Neural cell (in vitro differentiated cells): ENCODE results near the gene RANBP1. TPM values are rescaled to one million over a fixed set of nuclear protein-coding genes. Genes with fewer than 3 reads are reported as not detected.

Experiments
- H2AFZ ChIP-seq: fragments of 200-600, 300-800 bp; sonication (generic), shearing (Covaris generic); 2 replicates; pipeline ENCODE4 v1.6.0; 2014; ENCODE audit warnings: low read depth, mild to moderate bottlenecking, antibody characterized with exemption, low read length, moderate library complexity
- H3F3A ChIP-seq: fragments of 200-600 bp; shearing (Covaris generic); 2 replicates; pipeline ENCODE4 v1.6.1; 2016; ENCODE audit warnings: mild to moderate bottlenecking, moderate library complexity, mixed read lengths, antibody characterized with exemption, low read length; ENCODE audit not compliant: insufficient read depth, poor library complexity, severe bottlenecking
- H3K27ac ChIP-seq: fragments of 200-600, 300-800 bp; sonication (generic), shearing (Covaris generic); 2 replicates; pipeline ENCODE4 v1.5.1; 2014; ENCODE audit warnings: mild to moderate bottlenecking, low read length, moderate library complexity
- H3K27me3 ChIP-seq: fragments of 300-800, 200-600 bp; sonication (generic), shearing (Covaris generic); 2 replicates; pipeline ENCODE4 v1.6.0; 2014; ENCODE audit warnings: mild to moderate bottlenecking, low read depth, low read length, moderate library complexity; ENCODE audit not compliant: insufficient read depth
- H3K36me3 ChIP-seq: fragments of 300-800, 200-600 bp; sonication (generic), shearing (Covaris generic); 2 replicates; pipeline ENCODE4 v1.5.1; 2014; ENCODE audit warnings: mild to moderate bottlenecking, antibody characterized with exemption, low read length, moderate library complexity; ENCODE audit not compliant: insufficient read depth
- H3K4me2 ChIP-seq: fragments of 300-800, 200-600 bp; sonication (generic), shearing (Covaris generic); 2 replicates; pipeline ENCODE4 v1.6.0; 2014; ENCODE audit warnings: mild to moderate bottlenecking, low read length
- H3K4me3 ChIP-seq: fragments of 300-800, 200-600 bp; sonication (generic), shearing (Covaris generic); 2 replicates; pipeline ENCODE4 v1.5.1; 2014; ENCODE audit warnings: mild to moderate bottlenecking, low read length, moderate library complexity
- H3K79me2 ChIP-seq: fragments of 200-600 bp; shearing (Covaris generic); replicated peaks from 2 replicates; pipeline ENCODE4 v1.6.0; 2014; ENCODE audit warnings: mild to moderate bottlenecking, low read length, moderate library complexity; ENCODE audit not compliant: insufficient read depth
- H3K9ac ChIP-seq: fragments of 300-800, 200-600 bp; sonication (generic), shearing (Covaris generic); 2 replicates; pipeline ENCODE4 v1.6.1; 2016; ENCODE audit warnings: mild to moderate bottlenecking, low read length, mixed read lengths
- H3K9me2 ChIP-seq: fragments of 200-600 bp; shearing (Covaris generic); 2 replicates; pipeline ENCODE4 v1.6.1; 2016; ENCODE audit warnings: mild to moderate bottlenecking, low read length, mixed read lengths; ENCODE audit not compliant: insufficient read depth
- H3K9me3 ChIP-seq: fragments of 200-600, 300-800 bp; sonication (generic), shearing (Covaris generic); 2 replicates; pipeline ENCODE4 v1.6.1; 2016; ENCODE audit warnings: mild to moderate bottlenecking, mixed run types, low read length, moderate library complexity, mixed read lengths
- H4K20me1 ChIP-seq: fragments of 200-600 bp; shearing (Covaris generic); 2 replicates; pipeline ENCODE4 v1.6.1; 2016; ENCODE audit warnings: mild to moderate bottlenecking, mixed run types; ENCODE audit not compliant: insufficient read depth
- EP300 ChIP-seq: fragments of 450-650 bp; conservative IDR thresholded peaks from 2 replicates; pipeline ENCODE4 v1.6.1; 2014; ENCODE audit warnings: antibody characterized with exemption, mild to moderate bottlenecking, moderate library complexity; ENCODE audit not compliant: poor library complexity, severe bottlenecking
- EZH2 ChIP-seq: fragments of 200-600, 300-800 bp; shearing (Covaris generic), sonication (generic); IDR thresholded peaks from 2 replicates; pipeline ENCODE4 v1.6.1; 2014; ENCODE audit warnings: antibody characterized with exemption, low read length, borderline replicate concordance, mild to moderate bottlenecking; ENCODE audit not compliant: insufficient read depth, poor library complexity, severe bottlenecking
- MXI1 ChIP-seq: fragments of 450-650 bp; conservative IDR thresholded peaks from 2 replicates; pipeline ENCODE4 v1.6.1; 2014; ENCODE audit warnings: antibody characterized with exemption, mild to moderate bottlenecking; ENCODE audit not compliant: poor library complexity, severe bottlenecking
- POLR2AphosphoS5 ChIP-seq: IDR thresholded peaks from 2 replicates; pipeline ENCODE4 v1.6.1; 2012
- RAD21 ChIP-seq: fragments of 450-650 bp; conservative IDR thresholded peaks from 2 replicates; pipeline ENCODE4 v1.6.1; 2014; ENCODE audit warnings: antibody characterized with exemption, mild to moderate bottlenecking, moderate library complexity
- REST ChIP-seq: IDR thresholded peaks from 2 replicates; pipeline ENCODE4 v1.6.1; 2012; ENCODE audit warnings: borderline replicate concordance
- SMC3 ChIP-seq: fragments of 450-650 bp; conservative IDR thresholded peaks from 2 replicates; pipeline ENCODE4 v1.6.1; 2014; ENCODE audit warnings: antibody characterized with exemption, mild to moderate bottlenecking, moderate library complexity; ENCODE audit not compliant: poor library complexity
- TAF1 ChIP-seq: IDR thresholded peaks from 2 replicates; pipeline ENCODE4 v1.6.1; 2012; ENCODE audit warnings: low read depth
- polyA plus RNA-seq: library from polyadenylated mRNA; depleted of rRNA; stranded (reverse); fragments of >200 nt; gene quantifications from 2 replicates; pipeline ENCODE4 v1.2.3, GENCODE V29; 2014
- TF ChIP-seq, protein P1 (sequence below): fragments of 450-650 bp; IDR thresholded peaks from 2 replicates; pipeline ENCODE4 v1.5.1; 2014; ENCODE audit warnings: antibody characterized with exemption, mild to moderate bottlenecking, moderate library complexity; ENCODE audit not compliant: poor library complexity, severe bottlenecking

RANBP1 gene
- polyA plus RNA-seq, 1 donor from 2014 or later, result 360 TPM

DNA sequence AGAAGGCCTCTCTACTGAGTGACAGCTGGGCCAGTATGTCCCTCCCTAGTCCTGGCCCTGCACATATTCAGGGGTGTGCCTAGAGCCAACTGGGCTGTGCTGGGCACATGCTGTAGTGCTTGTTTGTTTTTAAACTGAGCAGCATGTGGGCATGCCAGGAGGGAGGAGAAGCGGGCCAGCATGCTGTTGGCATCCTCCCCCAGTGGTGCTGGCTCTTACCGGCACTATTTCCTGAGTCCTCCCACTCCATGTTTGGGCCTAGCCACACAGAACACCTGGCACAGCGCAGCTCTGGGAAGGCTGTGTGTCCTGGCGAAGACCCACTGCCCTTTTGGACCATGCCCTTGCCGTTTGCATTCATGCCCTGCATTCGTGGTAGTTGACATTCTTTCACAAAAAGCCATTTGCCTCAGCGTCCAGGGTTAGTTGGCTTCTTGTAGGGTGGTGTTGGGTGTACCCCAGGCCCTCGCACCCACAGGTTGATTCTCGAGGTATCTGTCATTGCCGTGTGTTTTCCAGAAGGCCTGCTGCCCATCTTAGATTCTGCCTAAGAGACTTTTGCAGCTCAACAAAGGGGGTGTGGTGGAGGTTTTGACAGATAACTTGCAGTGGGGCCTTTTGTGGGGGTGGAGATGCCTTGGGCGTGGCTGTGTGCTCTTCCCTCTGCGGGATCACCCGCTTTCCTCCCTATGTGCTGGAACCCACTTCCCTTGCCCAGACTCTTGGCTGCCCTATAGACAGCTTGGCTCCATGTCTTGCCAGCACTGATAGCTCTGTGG, 22.3 kb upstream of the RANBP1 start:
- Histone ChIP-seq H3K9ac (no peak overlapping the region), H3K4me2 (no peak overlapping the region), H2AFZ (no peak overlapping the region), H3K9me2 (no peaks in the 10 kb centered on the region), H3K79me2 (peaks cover 12% of the 10 kb centered on the region), H3K4me3 (no peak overlapping the region), H3K36me3 (peaks cover 11% of the 10 kb centered on the region), H3K27me3 (no peaks in the 10 kb centered on the region), H3K9me3 (no peaks in the 10 kb centered on the region), H3K27ac (no peak overlapping the region), H3F3A (no peaks in the 10 kb centered on the region), H4K20me1 (peaks cover 4% of the 10 kb centered on the region)
- TF ChIP-seq, protein P1, sequence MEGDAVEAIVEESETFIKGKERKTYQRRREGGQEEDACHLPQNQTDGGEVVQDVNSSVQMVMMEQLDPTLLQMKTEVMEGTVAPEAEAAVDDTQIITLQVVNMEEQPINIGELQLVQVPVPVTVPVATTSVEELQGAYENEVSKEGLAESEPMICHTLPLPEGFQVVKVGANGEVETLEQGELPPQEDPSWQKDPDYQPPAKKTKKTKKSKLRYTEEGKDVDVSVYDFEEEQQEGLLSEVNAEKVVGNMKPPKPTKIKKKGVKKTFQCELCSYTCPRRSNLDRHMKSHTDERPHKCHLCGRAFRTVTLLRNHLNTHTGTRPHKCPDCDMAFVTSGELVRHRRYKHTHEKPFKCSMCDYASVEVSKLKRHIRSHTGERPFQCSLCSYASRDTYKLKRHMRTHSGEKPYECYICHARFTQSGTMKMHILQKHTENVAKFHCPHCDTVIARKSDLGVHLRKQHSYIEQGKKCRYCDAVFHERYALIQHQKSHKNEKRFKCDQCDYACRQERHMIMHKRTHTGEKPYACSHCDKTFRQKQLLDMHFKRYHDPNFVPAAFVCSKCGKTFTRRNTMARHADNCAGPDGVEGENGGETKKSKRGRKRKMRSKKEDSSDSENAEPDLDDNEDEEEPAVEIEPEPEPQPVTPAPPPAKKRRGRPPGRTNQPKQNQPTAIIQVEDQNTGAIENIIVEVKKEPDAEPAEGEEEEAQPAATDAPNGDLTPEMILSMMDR, result no peak
- TF ChIP-seq EP300 (no peak), RAD21 (no peak), SMC3 (no peak), MXI1 (no peak), EZH2 (no peak), POLR2AphosphoS5 (no peak), TAF1 (no peak), REST (no peak)

DNA sequence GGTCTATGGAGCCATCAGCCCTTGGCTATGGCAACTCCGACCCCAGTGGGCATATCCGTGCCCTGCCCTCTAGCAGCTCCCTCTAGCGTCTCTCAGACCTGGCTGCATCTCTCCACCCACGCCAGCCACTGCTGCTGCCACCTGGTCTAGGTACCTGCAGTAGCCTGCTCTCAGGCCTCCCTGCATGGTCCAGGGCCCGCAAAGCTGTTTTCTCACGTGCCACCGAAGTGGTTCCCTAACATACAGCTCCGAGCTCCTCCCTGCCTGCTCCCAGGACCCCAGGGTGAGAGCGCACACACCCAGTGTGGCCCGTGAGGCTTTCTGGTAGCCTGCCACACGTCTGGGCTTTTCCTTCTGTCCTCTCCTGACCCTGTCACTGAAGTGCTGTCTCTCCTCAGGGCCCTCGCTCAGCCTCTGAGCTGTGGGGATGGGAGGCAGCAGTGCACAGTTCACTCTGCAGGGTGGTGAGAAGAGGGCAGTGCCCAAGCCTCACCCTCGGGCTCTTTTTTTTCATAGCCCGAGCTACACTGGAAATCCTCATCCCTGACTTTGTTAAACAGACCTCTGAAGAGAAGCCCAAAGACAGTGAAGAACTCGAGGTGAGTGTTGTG, 21.6 kb upstream of the RANBP1 start:
- no peak overlapping the region for H3K4me3 ChIP-seq
- no peak overlapping the region for H3K27ac ChIP-seq
- TF ChIP-seq REST (no peak), SMC3 (no peak), EZH2 (no peak), MXI1 (no peak), POLR2AphosphoS5 (no peak), TAF1 (no peak), EP300 (no peak), RAD21 (no peak)
- TF ChIP-seq, protein P1, result no peak
- peaks cover 11% of the 10 kb centered on the region for H3K36me3 ChIP-seq
- no peaks in the 10 kb centered on the region for H3K9me2 ChIP-seq
- no peaks in the 10 kb centered on the region for H3K9me3 ChIP-seq
- no peak overlapping the region for H3K4me2 ChIP-seq
- H3K79me2 ChIP-seq, result peaks cover 12% of the 10 kb centered on the region
- H3K9ac ChIP-seq, result no peak overlapping the region
- peaks cover 4% of the 10 kb centered on the region for H4K20me1 ChIP-seq
- no peak overlapping the region for H2AFZ ChIP-seq
- no peaks in the 10 kb centered on the region for H3K27me3 ChIP-seq
- H3F3A ChIP-seq, result no peaks in the 10 kb centered on the region
